NB4 (cell line): Measurements from ENCODE around the gene FOXP4.

Experiments
- CTCF ChIP-seq: IDR thresholded peaks from one replicate; pipeline ENCODE4 v1.5.1; 2012; ENCODE audit warnings: low read depth, low read length
- POLR2A ChIP-seq: IDR thresholded peaks from 2 replicates; pipeline ENCODE4 v1.6.1; 2011; ENCODE audit warnings: mild to moderate bottlenecking; ENCODE audit not compliant: insufficient read length; ENCODE audit errors: extremely low read depth

- TF ChIP-seq CTCF (no peak), POLR2A (no peak)
Measured at GRCh38 chr6:41535766-41536165, 10.4 kb upstream of the FOXP4 start.
